Esophagus squamous epithelium (tissue), 5 donors: ENCODE data around the gene GPX5. TPM values are rescaled to one million over a fixed set of nuclear protein-coding genes. Genes with fewer than 3 reads are reported as not detected.
"Not testable (repeated sequence)": the region's sequence is repeated elsewhere in the genome, so short reads cannot be mapped to it uniquely, and the experiment has no call there.

ENCODE experiments used
- DNase-seq: peaks from one replicate; lab custom pipeline; 2025; lab: John Stamatoyannopoulos, UW
- H3K27ac ChIP-seq, 4 donors: fragments of 200-600 bp; sonication (generic); one replicate each; pipeline ENCODE4 v1.5.1; 2016 to 2019; ENCODE audit warnings: mild to moderate bottlenecking in 1 of 4
- H3K27me3 ChIP-seq, 4 donors: fragments of 200-600 bp; sonication (generic); 1 replicate in 3 of 4; 2 replicates in 1 of 4; pipeline versions ENCODE4 v1.5.1 to v1.6.0; 2017 to 2021; ENCODE audit warnings: antibody characterized with exemption in 1 of 4
- H3K36me3 ChIP-seq, 3 donors: fragments of 200-600 bp; sonication (generic); one replicate each; pipeline ENCODE4 v1.5.1; 2016 to 2019
- H3K4me1 ChIP-seq, 3 donors: fragments of 200-600 bp; sonication (generic); one replicate each; pipeline ENCODE4 v1.5.1; 2017 to 2019
- H3K4me3 ChIP-seq, 4 donors: fragments of 200-600 bp; sonication (generic); 1 replicate in 3 of 4; 2 replicates in 1 of 4; pipeline ENCODE4 v1.5.1; 2016 to 2019; ENCODE audit warnings: mild to moderate bottlenecking in 2 of 4, moderate library complexity in 1 of 4
- H3K9me3 ChIP-seq, 3 donors: fragments of 200-600 bp; sonication (generic); one replicate each; pipeline ENCODE4 v1.5.1; 2016 to 2019
- CTCF ChIP-seq, 6 experiments: fragments of 450-650 bp in 4 of 6; fragments of 200-600 bp in 2 of 6; sonication (generic) in 2 of 6; IDR thresholded peaks; one replicate each; pipeline ENCODE4 v1.5.1; 2016 to 2019; ENCODE audit warnings: antibody characterized with exemption in 6 of 6, mild to moderate bottlenecking in 4 of 6, moderate library complexity in 4 of 6
- POLR2A ChIP-seq, 4 donors: fragments of 450-650 bp; IDR thresholded peaks; one replicate each; pipeline ENCODE4 v1.6.1; 2017; ENCODE audit warnings: antibody characterized with exemption in 4 of 4, mild to moderate bottlenecking in 4 of 4, moderate library complexity in 3 of 4
- WGBS, 2 donors: methylation state at CpG; one replicate each; pipeline ENCODE4 v1.1.5; 2018; 5-methylcytosine and 5-hydroxymethylcytosine counted together
- intact Hi-C: fragments of 100-400 bp; cut with DNase I; formaldehyde crosslinking; loops from one replicate; pipeline ENCODE4 v1.15.0; 2022
- total RNA-seq, 4 donors: library from RNA; depleted of rRNA; stranded (reverse); fragments of >200 nt; gene quantifications; one replicate each; pipeline ENCODE4 v1.1.0, GENCODE V29; 2016
- donor health status: DM: yes; HTN: yes; CAD: no.

The GPX5 gene
- total RNA-seq, 4 donors from 2014 or later, result not detected

GRCh38 chr6:28542440-28543296, 17.0 kb downstream of the GPX5 start:
- H3K27ac ChIP-seq, result no peak overlapping the region
- H3K4me3 ChIP-seq, result peak overlapping the region in 2 of 4 donors; percentile 15 to 24
- WGBS, 2 donors, result 6 to 8% methylated on average over 15 to 29 of the region's 30 CpGs
- no peaks in the 10 kb centered on the region for H3K36me3 ChIP-seq
- intact Hi-C loops, result no loop called here
- DNase-seq, result no peak
- TF ChIP-seq CTCF (IDR thresholded peaks at IDR 0.05) (no peak), POLR2A (IDR thresholded peaks at IDR 0.05) (no peak)
- H3K9me3 ChIP-seq, result peaks cover 0 to 5% (median 0%) of the 10 kb centered on the region in 3 donors
- peaks cover 0 to 8% (median 6%) of the 10 kb centered on the region in 3 donors for H3K4me1 ChIP-seq
- H3K27me3 ChIP-seq, result peaks cover 0 to 60% (median 0%) of the 10 kb centered on the region in 4 donors

GRCh38 chr6:28543651-28544610, 18.2 kb downstream of the GPX5 start:
- 26 to 32% methylated on average over 14 to 19 of the region's 31 CpGs for WGBS, 2 donors
- Histone ChIP-seq H3K36me3 (no peaks in the 10 kb centered on the region), H3K27me3 (peaks cover 0 to 48% (median 0%) of the 10 kb centered on the region in 4 donors), H3K4me3 (peak overlapping the region in 1 of 4 donors; percentile 38), H3K27ac (no peak overlapping the region), H3K9me3 (peaks cover 0 to 5% (median 0%) of the 10 kb centered on the region in 3 donors), H3K4me1 (peaks cover 0 to 8% (median 6%) of the 10 kb centered on the region in 3 donors)
- no peak for DNase-seq
- TF ChIP-seq CTCF (IDR thresholded peaks at IDR 0.05), result no peak
- no peak for TF ChIP-seq POLR2A (IDR thresholded peaks at IDR 0.05)
- intact Hi-C loops, result no loop called here

GRCh38 chr6:28545955-28546354, 20.3 kb downstream of the GPX5 start:
- intact Hi-C loops, result no loop called here
- Histone ChIP-seq H3K27ac (no peak overlapping the region), H3K4me1 (peaks cover 0 to 8% (median 6%) of the 10 kb centered on the region in 3 donors), H3K36me3 (no peaks in the 10 kb centered on the region), H3K27me3 (peaks cover 0 to 51% (median 0%) of the 10 kb centered on the region in 4 donors), H3K9me3 (peaks cover 0 to 5% (median 0%) of the 10 kb centered on the region in 3 donors), H3K4me3 (no peak overlapping the region)
- DNase-seq, result no peak
- no peak for TF ChIP-seq POLR2A (IDR thresholded peaks at IDR 0.05)
- TF ChIP-seq CTCF (IDR thresholded peaks at IDR 0.05), result no peak

- H3K4me1 ChIP-seq, H3K9me3 ChIP-seq, DNase-seq, H3K4me3 ChIP-seq, H3K27ac ChIP-seq, intact Hi-C loops, H3K36me3 ChIP-seq: not testable (repeated sequence)
- WGBS, 2 donors, result 52 to 57% methylated on average over 3 of the region's 3 CpGs
- H3K27me3 ChIP-seq, result peaks cover 0 to 42% (median 0%) of the 10 kb centered on the region in 4 donors
Observed at GRCh38 chr6:28547003-28547402, 21.3 kb downstream of the GPX5 start.

GRCh38 chr6:28551891-28552666, 26.4 kb downstream of the GPX5 start:
- H3K9me3 ChIP-seq, result no peaks in the 10 kb centered on the region
- H3K4me1 ChIP-seq, result no peaks in the 10 kb centered on the region
- H3K27me3 ChIP-seq, result peaks cover 0 to 53% (median 0%) of the 10 kb centered on the region in 4 donors
- no peak overlapping the region for H3K27ac ChIP-seq
- no peak for DNase-seq
- TF ChIP-seq POLR2A (IDR thresholded peaks at IDR 0.05), result no peak
- TF ChIP-seq CTCF (IDR thresholded peaks at IDR 0.05), result no peak
- no peaks in the 10 kb centered on the region for H3K36me3 ChIP-seq
- intact Hi-C loops, result no loop called here
- no peak overlapping the region for H3K4me3 ChIP-seq
- 51 to 57% methylated on average over 4 of the region's 4 CpGs for WGBS, 2 donors
